ENCODE measurements around the gene GALNT16.
"Not testable (repeated sequence)": the region's sequence is repeated elsewhere in the genome, so short reads cannot be mapped to it uniquely, and the experiment has no call there.

The GALNT16 gene

GRCh38 chr14:69259527-69260189 is at the start of gene GALNT16:
Gene GALNT16 (plus strand): TSS chr14:69260158. CDS start chr14:69260291, 133 bp downstream.
- DNase-seq (ENCODE audit: low spot score) = peak; percentile 11

GRCh38 chr14:69214393-69214792 is 45.6 kb upstream of the GALNT16 start:
- DNase-seq (ENCODE audit: low spot score) = no peak

- not testable (repeated sequence) for DNase-seq (ENCODE audit: low spot score)
Measured at GRCh38 chr14:69217663-69218062, 42.3 kb upstream of the GALNT16 start.

GRCh38 chr14:69224946-69225345 is 35.0 kb upstream of the GALNT16 start:
- no peak for DNase-seq (ENCODE audit: low spot score)

- DNase-seq (ENCODE audit: low spot score) = no peak
Measured at GRCh38 chr14:69226178-69226577, 33.8 kb upstream of the GALNT16 start.

GRCh38 chr14:69226736-69227135 is 33.2 kb upstream of the GALNT16 start:
- DNase-seq (ENCODE audit: low spot score) = no peak

- no peak for DNase-seq (ENCODE audit: low spot score)
Measured at GRCh38 chr14:69231486-69231885, 28.5 kb upstream of the GALNT16 start.

- no peak for DNase-seq (ENCODE audit: low spot score)
Measured at GRCh38 chr14:69232388-69232787, 27.6 kb upstream of the GALNT16 start.

- DNase-seq (ENCODE audit: low spot score) = no peak
Measured at GRCh38 chr14:69234106-69234505, 25.9 kb upstream of the GALNT16 start.

- DNase-seq (ENCODE audit: low spot score) = no peak
Measured at GRCh38 chr14:69235708-69236107, 24.2 kb upstream of the GALNT16 start.

- DNase-seq (ENCODE audit: low spot score) = no peak
Measured at GRCh38 chr14:69237142-69237541, 22.8 kb upstream of the GALNT16 start.

- no peak for DNase-seq (ENCODE audit: low spot score)
Measured at GRCh38 chr14:69237584-69237983, 22.4 kb upstream of the GALNT16 start.

- DNase-seq (ENCODE audit: low spot score) = no peak
Measured at GRCh38 chr14:69238883-69239282, 21.1 kb upstream of the GALNT16 start.

GRCh38 chr14:69240527-69241173 is 19.3 kb upstream of the GALNT16 start:
- no peak for DNase-seq (ENCODE audit: low spot score)

- DNase-seq (ENCODE audit: low spot score) = no peak
Measured at GRCh38 chr14:69241577-69241976, 18.4 kb upstream of the GALNT16 start.

GRCh38 chr14:69242311-69243224 is 17.4 kb upstream of the GALNT16 start:
- DNase-seq (ENCODE audit: low spot score) = peak; percentile 74

GRCh38 chr14:69244946-69245345 is 15.0 kb upstream of the GALNT16 start:
- DNase-seq (ENCODE audit: low spot score) = no peak

- no peak for DNase-seq (ENCODE audit: low spot score)
Measured at GRCh38 chr14:69246331-69246730, 13.6 kb upstream of the GALNT16 start.

GRCh38 chr14:69247676-69248440 is 12.1 kb upstream of the GALNT16 start:
- no peak for DNase-seq (ENCODE audit: low spot score)

GRCh38 chr14:69249603-69250002 is 10.4 kb upstream of the GALNT16 start:
- no peak for DNase-seq (ENCODE audit: low spot score)

- DNase-seq (ENCODE audit: low spot score) = no peak
Measured at GRCh38 chr14:69252851-69253250, 7.1 kb upstream of the GALNT16 start.

- no peak for DNase-seq (ENCODE audit: low spot score)
Measured at GRCh38 chr14:69259168-69259526, 811 bp upstream of the GALNT16 start.
